HCT116 (cell line): ENCODE measurements around the gene PKM. TPM values are rescaled to one million over a fixed set of nuclear protein-coding genes. Genes with fewer than 3 reads are reported as not detected.

Experiments used
- ATAC-seq: fragments of 200-7000 bp; cut with Tn5 transposase; 2 replicates; pipeline ENCODE4 v1.9.1; 2020; ENCODE audit warnings: mild to moderate bottlenecking, moderate library complexity
- BruUV-seq: library from RNA; stranded (reverse); fragments of 400-500 nt; replicated peaks from 2 replicates; lab custom pipeline; 2021; lab: Mats Ljungman, UMichigan
- CTCF ChIA-PET: fragments of 300-600 bp; sonication (Branson Sonifier 250); formaldehyde crosslinking; loops from one replicate; lab custom pipeline; 2021; ENCODE audit warnings: antibody characterized with exemption; lab: Charles Lee
- POLR2A ChIA-PET: fragments of 300-600, 350-600 bp; sonication (Branson Sonifier 250); formaldehyde crosslinking; loops from one replicate; lab custom pipeline; 2021; ENCODE audit warnings: antibody characterized with exemption; lab: Charles Lee
- RAD21 ChIA-PET, 2 experiments: fragments of 300-600 bp; sonication (Branson Sonifier 250); formaldehyde crosslinking; loops; one replicate each; lab custom pipeline; 2023; ENCODE audit warnings: low total read pairs in 2 of 2; ENCODE audit not compliant: uncharacterized antibody in 2 of 2, unreplicated experiment in 2 of 2, low non-redundant PET in 1 of 2; lab: Charles Lee
- DNase-seq: peaks from one replicate; pipeline ENCODE4 v3.0.0-alpha.2; 2010; ENCODE audit warnings: low read depth, low spot score
- H2AFZ ChIP-seq: fragments of 200-600 bp; shearing (Covaris generic), sonication (generic); 2 replicates; pipeline ENCODE4 v1.6.1; 2017; ENCODE audit warnings: low read depth, mixed run types, mixed read lengths, antibody characterized with exemption, low read length; ENCODE audit not compliant: poor library complexity, severe bottlenecking
- H3K27ac ChIP-seq: 2 replicates; pipeline ENCODE4 v1.5.1; 2012; ENCODE audit warnings: low read depth, low read length
- H3K27me3 ChIP-seq: fragments of 200-600 bp; sonication (generic); 2 replicates; pipeline ENCODE4 v1.6.1; 2016; ENCODE audit warnings: mixed run types, low read length, mixed read lengths; ENCODE audit not compliant: insufficient read depth
- H3K36me3 ChIP-seq, 2 experiments: fragments of 200-500 bp in 1 of 2; fragments of 200-600 bp in 1 of 2; sonication (Bioruptor generic) in 1 of 2; sonication (generic) in 1 of 2; 2 replicates each; pipeline versions ENCODE4 v1.5.1 to v1.6.1; 2014 to 2016; ENCODE audit warnings: low read length in 2 of 2, inconsistent platforms in 1 of 2, mixed read lengths in 1 of 2, mixed run types in 1 of 2; ENCODE audit not compliant: insufficient read depth in 2 of 2, control insufficient read depth in 1 of 2
- H3K4me1 ChIP-seq, 2 experiments: fragments of 200-600 bp in 1 of 2; sonication (generic) in 1 of 2; 2 replicates each; pipeline versions ENCODE4 v1.5.1 to v1.6.1; 2012 to 2017; ENCODE audit warnings: low read length in 2 of 2, inconsistent platforms in 1 of 2, mild to moderate bottlenecking in 1 of 2, mixed read lengths in 1 of 2, mixed run types in 1 of 2, moderate library complexity in 1 of 2; ENCODE audit not compliant: insufficient read depth in 2 of 2, control insufficient read depth in 1 of 2
- H3K4me2 ChIP-seq: fragments of 200-600 bp; sonication (generic); 2 replicates; pipeline ENCODE4 v1.6.1; 2017; ENCODE audit warnings: mixed run types, low read length, mixed read lengths
- H3K4me3 ChIP-seq, 2 experiments: fragments of 200-600 bp in 1 of 2; sonication (generic) in 1 of 2; replicated peaks in 1 of 2; 2 replicates each; pipeline ENCODE4 v1.5.1; 2011 to 2016; ENCODE audit warnings: low read length in 2 of 2, control low read depth in 1 of 2, low read depth in 1 of 2, mild to moderate bottlenecking in 1 of 2, mixed read lengths in 1 of 2, mixed run types in 1 of 2
- H3K79me2 ChIP-seq: fragments of 200-600 bp; sonication (generic); 2 replicates; pipeline ENCODE4 v1.6.1; 2017; ENCODE audit warnings: mild to moderate bottlenecking, mixed run types, low read length, moderate library complexity, mixed read lengths; ENCODE audit not compliant: insufficient read depth
- H3K9ac ChIP-seq: fragments of 200-600 bp; sonication (generic); 2 replicates; pipeline ENCODE4 v1.6.1; 2016; ENCODE audit warnings: low read length, mixed read lengths
- H3K9me2 ChIP-seq: fragments of 200-600 bp; sonication (generic), shearing (Covaris generic); 2 replicates; pipeline ENCODE4 v1.6.1; 2017; ENCODE audit warnings: mixed run types, mild to moderate bottlenecking, moderate library complexity; ENCODE audit not compliant: insufficient read depth
- H3K9me3 ChIP-seq, 2 experiments: fragments of 200-500 bp in 1 of 2; fragments of 200-600 bp in 1 of 2; sonication (Bioruptor generic) in 1 of 2; sonication (generic) in 1 of 2; 2 replicates each; pipeline ENCODE4 v1.6.1; 2014 to 2017; ENCODE audit warnings: low read length in 2 of 2, mixed read lengths in 2 of 2, inconsistent platforms in 1 of 2, low read depth in 1 of 2, mild to moderate bottlenecking in 1 of 2, mixed run types in 1 of 2, moderate library complexity in 1 of 2; ENCODE audit not compliant: control insufficient read depth in 1 of 2, insufficient read depth in 1 of 2
- H4K20me1 ChIP-seq: fragments of 200-600 bp; sonication (generic), shearing (Covaris generic); 2 replicates; pipeline ENCODE4 v1.6.1; 2017; ENCODE audit warnings: mixed run types, mild to moderate bottlenecking, moderate library complexity; ENCODE audit not compliant: insufficient read depth
- CTCF ChIP-seq, 3 experiments: fragments of 200-600 bp in 1 of 3; sonication (generic) in 1 of 3; IDR thresholded peaks in 2 of 3; conservative IDR thresholded peaks in 1 of 3; 2 replicates each; pipeline ENCODE4 v1.5.1; 2012 to 2017; ENCODE audit warnings: low read depth in 2 of 3, low read length in 2 of 3, antibody characterized with exemption in 1 of 3, borderline replicate concordance in 1 of 3, control low read depth in 1 of 3, mild to moderate bottlenecking in 1 of 3, mixed read lengths in 1 of 3, mixed run types in 1 of 3, moderate library complexity in 1 of 3; ENCODE audit not compliant: insufficient read depth in 1 of 3
- ELF1 ChIP-seq: IDR thresholded peaks from 2 replicates; pipeline ENCODE4 v1.6.1; 2012; ENCODE audit warnings: low read depth, borderline replicate concordance
- FOSL1 ChIP-seq: IDR thresholded peaks from 2 replicates; pipeline ENCODE4 v1.6.1; 2012; ENCODE audit warnings: low read depth
- MAX ChIP-seq: IDR thresholded peaks from 2 replicates; pipeline ENCODE4 v1.6.1; 2012
- POLR2A ChIP-seq: IDR thresholded peaks from 2 replicates; pipeline ENCODE4 v1.7.0; 2011; ENCODE audit warnings: borderline replicate concordance; ENCODE audit not compliant: insufficient read depth, insufficient read length; ENCODE audit errors: extremely low read depth
- POLR2AphosphoS5 ChIP-seq: IDR thresholded peaks from 2 replicates; pipeline ENCODE4 v1.6.1; 2011; ENCODE audit warnings: mild to moderate bottlenecking, low read depth, low read length, moderate library complexity
- RAD21 ChIP-seq: IDR thresholded peaks from 2 replicates; pipeline ENCODE4 v1.6.1; 2012; ENCODE audit warnings: low read depth, mild to moderate bottlenecking
- SIN3A ChIP-seq: IDR thresholded peaks from 2 replicates; pipeline ENCODE4 v1.6.1; 2012; ENCODE audit warnings: low read depth
- SRF ChIP-seq: IDR thresholded peaks from 2 replicates; pipeline ENCODE4 v1.6.1; 2012; ENCODE audit warnings: low read depth
- ZBTB33 ChIP-seq: IDR thresholded peaks from 2 replicates; pipeline ENCODE4 v1.6.1; 2011; ENCODE audit warnings: mild to moderate bottlenecking, low read length, moderate library complexity; ENCODE audit not compliant: insufficient replicate concordance; ENCODE audit errors: extremely low read depth
- ZFX ChIP-seq: fragments of 450-650 bp; IDR thresholded peaks from 2 replicates; pipeline ENCODE4 v1.6.1; 2017
- intact Hi-C: fragments of 100-400 bp; cut with micrococcal nuclease; formaldehyde crosslinking; loops from 2 replicates; pipeline ENCODE4 v1.10.0; 2022
- total RNA-seq: library from RNA; stranded (reverse); gene quantifications from one replicate; pipeline ENCODE4 v1.2.1, GENCODE V29; 2021; ENCODE audit not compliant: unreplicated experiment

Gene PKM
- total RNA-seq, 1 experiment from 2014 or later = 1,664 TPM

DNA sequence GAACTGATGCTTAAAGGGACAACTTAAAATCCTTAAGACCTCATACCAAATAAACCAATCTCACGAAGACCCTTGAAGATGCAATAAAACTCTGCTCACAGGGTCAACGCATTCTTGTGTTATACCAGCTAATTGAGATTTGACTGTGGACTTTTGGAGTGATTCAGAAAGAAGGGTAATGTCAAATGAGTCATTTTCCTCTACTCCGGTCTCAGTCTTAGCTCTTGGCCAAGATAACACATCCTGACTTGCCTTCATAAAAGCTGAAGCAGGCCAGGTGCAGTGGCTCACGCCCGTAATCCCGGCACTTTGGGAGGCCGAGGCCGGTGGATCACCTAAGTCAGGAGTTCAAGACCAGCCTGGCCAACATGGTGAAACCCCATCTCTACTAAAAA is 3.8 kb downstream of the PKM start (continued):
- TF ChIP-seq ZBTB33 = no peak
- no peak for TF ChIP-seq POLR2A
- TF ChIP-seq RAD21 = no peak

DNA sequence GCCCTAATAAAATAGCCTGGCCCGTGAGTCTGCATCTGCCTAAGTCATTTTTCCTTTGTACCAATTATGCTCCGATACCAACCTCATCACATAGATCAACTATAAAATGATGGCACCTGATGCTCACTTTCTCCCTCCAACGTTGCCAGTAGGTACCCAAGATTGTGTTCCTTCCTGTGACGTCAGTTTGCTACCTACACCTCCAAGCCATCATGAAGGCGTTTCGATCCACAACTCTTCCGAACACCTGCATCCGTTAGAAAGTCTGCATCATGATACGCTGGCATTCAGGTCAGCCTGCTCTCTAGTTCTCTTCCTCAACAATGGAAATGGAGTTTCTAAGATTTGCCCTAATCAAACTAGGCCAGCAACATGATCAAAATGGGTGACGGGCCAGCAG is 7.7 kb downstream of the PKM start:
- Histone ChIP-seq H3K9me3 (no peaks in the 10 kb centered on the region), H4K20me1 (peaks cover 68% of the 10 kb centered on the region; the same call in 1 of the 2 replicates), H3K36me3 (peaks cover 40 to 67% of the 10 kb centered on the region in 2 experiments), H3K9ac (0 out of 2 replicates have a peak overlapping the region, but pooled peaks have one; percentile 16), H3K4me1 (peaks cover 48 to 57% of the 10 kb centered on the region in 2 experiments), H3K27ac (peak overlapping the region; percentile 0; the same call in 1 of the 2 replicates), H2AFZ (no peak overlapping the region), H3K27me3 (no peaks in the 10 kb centered on the region), H3K4me3 (no peak overlapping the region), H3K9me2 (no peaks in the 10 kb centered on the region), H3K4me2 (peak overlapping the region; percentile 25; the same call in 1 of the 2 replicates), H3K79me2 (peaks cover 100% of the 10 kb centered on the region)
- ChIA-PET POLR2A (interaction anchor here (1.0 kb wide), 1 partner anchor 8 kb away, joined by 3 read pairs; the partner anchor contains the start of gene PKM), CTCF (no interaction called here), RAD21 (no interaction called here)
- BruUV-seq = no TSS peak
- intact Hi-C loops = loop anchor here (10.0 kb wide), 1 partner anchor 928 kb away; no protein-coding TSS in a partner anchor
- DNase-seq = no peak
- no peak for TF ChIP-seq ELF1
- no peak for TF ChIP-seq POLR2AphosphoS5
- no peak for TF ChIP-seq SRF
- no peak for TF ChIP-seq MAX
- TF ChIP-seq SIN3A = no peak
- TF ChIP-seq FOSL1 = no peak
- no peak for TF ChIP-seq CTCF (IDR thresholded peaks at IDR 0.05 in 2 of 3, conservative IDR thresholded peaks at IDR 0.05 in 1 of 3; ENCODE audit: borderline replicate concordance in 1 of 3, insufficient read depth in 1 of 3, low read depth in 2 of 3, low read length in 2 of 3)
- TF ChIP-seq ZFX = no peak
- no peak for ATAC-seq
